Small intestine (tissue), 7 donors: ENCODE results near the gene CDC14A. TPM values are rescaled to one million over a fixed set of nuclear protein-coding genes. Genes with fewer than 3 reads are reported as not detected.

Experiments used
- DNase-seq, 2 donors: peaks; one replicate each; pipeline versions ENCODE4 v3.0.0 to v3.0.0-alpha.2; 2013
- FAIRE-seq: peaks from 2 replicates; lab custom pipeline; 2012; peaks lifted over from hg19 to GRCh38; lab: Jason Lieb, UNC
- H3K27ac ChIP-seq, 3 donors: one replicate each; pipeline ENCODE4 v1.5.1; 2013; ENCODE audit warnings: low read length in 2 of 3, mild to moderate bottlenecking in 2 of 3, control low read depth in 1 of 3, inconsistent platforms in 1 of 3, low read depth in 1 of 3, moderate library complexity in 1 of 3
- H3K27me3 ChIP-seq, 3 donors: one replicate each; pipeline ENCODE4 v1.6.1; 2013; ENCODE audit warnings: low read length in 3 of 3, inconsistent platforms in 1 of 3; ENCODE audit not compliant: control insufficient read depth in 3 of 3, insufficient read depth in 3 of 3
- H3K36me3 ChIP-seq, 3 donors: one replicate each; pipeline ENCODE4 v1.6.1; 2013; ENCODE audit warnings: low read length in 3 of 3, inconsistent platforms in 1 of 3, low read depth in 1 of 3, mild to moderate bottlenecking in 1 of 3, moderate library complexity in 1 of 3; ENCODE audit not compliant: control insufficient read depth in 3 of 3, insufficient read depth in 2 of 3
- H3K4me1 ChIP-seq, 3 donors: one replicate each; pipeline ENCODE4 v1.6.1; 2013; ENCODE audit warnings: low read length in 2 of 3, inconsistent platforms in 1 of 3, low read depth in 1 of 3, mild to moderate bottlenecking in 1 of 3, moderate library complexity in 1 of 3; ENCODE audit not compliant: control insufficient read depth in 3 of 3, insufficient read depth in 2 of 3
- H3K4me3 ChIP-seq, 3 donors: one replicate each; pipeline ENCODE4 v1.5.1; 2013; ENCODE audit warnings: low read length in 3 of 3, control low read depth in 1 of 3, inconsistent platforms in 1 of 3, low read depth in 1 of 3, mild to moderate bottlenecking in 1 of 3, moderate library complexity in 1 of 3
- H3K9me3 ChIP-seq, 2 donors: one replicate each; pipeline ENCODE4 v1.6.1; 2013; ENCODE audit warnings: low read depth in 1 of 2, low read length in 1 of 2; ENCODE audit not compliant: control insufficient read depth in 2 of 2, insufficient read depth in 1 of 2
- WGBS, 3 donors: extraction: QIAGEN DNeasy Blood & Tissue Kit; methylation state at CpG; one replicate each; pipeline ENCODE4 v1.1.7; 2013; 5-methylcytosine and 5-hydroxymethylcytosine counted together
- polyA plus RNA-seq, 4 donors: library from polyadenylated mRNA; stranded (reverse) in 3 of 4; unstranded in 1 of 4; fragments of 200-250 nt in 3 of 4; fragments of 120-200 nt in 1 of 4; gene quantifications; one replicate each; pipeline versions ENCODE4 v1.2.1 to v1.2.3, GENCODE V29; 2013
- donor health status: healthy with polysubstance abuse.
- donor health status: control.
- donor health status: control.
- donor health status: Bipolar disorder and iron deficiency.
- donor health status: healthy.

Gene CDC14A
- polyA plus RNA-seq, 4 donors: 4.2 to 18.0 (median 12.6) TPM

GRCh38 chr1:100552922-100553321 lies 200.6 kb downstream of the CDC14A start:
- Histone ChIP-seq H3K27ac (no peak overlapping the region), H3K4me1 (no peaks in the 10 kb centered on the region), H3K4me3 (no peak overlapping the region), H3K9me3 (peaks cover 0 to 7% of the 10 kb centered on the region in 2 donors), H3K27me3 (no peaks in the 10 kb centered on the region), H3K36me3 (no peaks in the 10 kb centered on the region)
- DNase-seq: no peak
- WGBS, 3 donors: 67 to 76% (median 73%) methylated on average over 2 of the region's 2 CpGs
- no peak for FAIRE-seq

GRCh38 chr1:100556181-100556580 lies 203.9 kb downstream of the CDC14A start:
- H3K9me3 ChIP-seq: peaks cover 0 to 7% of the 10 kb centered on the region in 2 donors
- H3K4me1 ChIP-seq: no peaks in the 10 kb centered on the region
- DNase-seq: no peak
- H3K4me3 ChIP-seq: no peak overlapping the region
- H3K27ac ChIP-seq: no peak overlapping the region
- no peaks in the 10 kb centered on the region for H3K36me3 ChIP-seq
- H3K27me3 ChIP-seq: no peaks in the 10 kb centered on the region
- no peak for FAIRE-seq
- 44 to 61% (median 44%) methylated on average over 1 of the region's 1 CpG for WGBS, 3 donors

- Histone ChIP-seq H3K27ac (no peak overlapping the region), H3K4me3 (no peak overlapping the region), H3K9me3 (peaks cover 0 to 7% of the 10 kb centered on the region in 2 donors), H3K4me1 (no peaks in the 10 kb centered on the region), H3K36me3 (no peaks in the 10 kb centered on the region), H3K27me3 (no peaks in the 10 kb centered on the region)
- WGBS, 3 donors: 80 to 86% (median 84%) methylated on average over 3 of the region's 3 CpGs
- DNase-seq (no peak), FAIRE-seq (no peak)
These were observed 204.8 kb downstream of the CDC14A start for GRCh38 chr1:100556925-100557605.

DNA sequence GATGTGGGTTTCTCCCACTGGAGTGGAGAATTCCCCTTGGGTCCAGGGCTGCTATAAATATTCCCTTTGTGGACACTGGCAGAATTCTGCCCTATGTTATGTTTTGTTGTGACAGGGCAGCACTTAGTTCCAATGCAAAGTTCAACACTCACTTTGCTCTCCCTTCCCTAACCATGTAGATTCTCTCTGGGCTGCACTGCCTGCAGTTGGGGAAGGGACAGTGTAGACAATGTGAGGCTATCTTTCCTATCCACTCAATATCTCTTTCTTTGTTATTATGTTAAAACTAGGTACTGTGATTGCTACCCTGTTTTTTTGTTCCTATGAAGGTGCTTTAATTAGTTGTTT lies 205.3 kb downstream of the CDC14A start:
- DNase-seq (no peak), FAIRE-seq (no peak)
- peaks cover 0 to 7% of the 10 kb centered on the region in 2 donors for H3K9me3 ChIP-seq
- H3K36me3 ChIP-seq: no peaks in the 10 kb centered on the region
- no peak overlapping the region for H3K27ac ChIP-seq
- H3K4me1 ChIP-seq: no peaks in the 10 kb centered on the region
- H3K4me3 ChIP-seq: no peak overlapping the region
- no peaks in the 10 kb centered on the region for H3K27me3 ChIP-seq

GRCh38 chr1:100565533-100565932 lies 213.2 kb downstream of the CDC14A start:
- Histone ChIP-seq H3K9me3 (no peaks in the 10 kb centered on the region), H3K27me3 (no peaks in the 10 kb centered on the region), H3K4me3 (no peak overlapping the region), H3K36me3 (no peaks in the 10 kb centered on the region), H3K27ac (no peak overlapping the region), H3K4me1 (no peaks in the 10 kb centered on the region)
- no peak for DNase-seq
- 50 to 61% (median 51%) methylated on average over 3 of the region's 3 CpGs for WGBS, 3 donors
- FAIRE-seq: no peak

DNA sequence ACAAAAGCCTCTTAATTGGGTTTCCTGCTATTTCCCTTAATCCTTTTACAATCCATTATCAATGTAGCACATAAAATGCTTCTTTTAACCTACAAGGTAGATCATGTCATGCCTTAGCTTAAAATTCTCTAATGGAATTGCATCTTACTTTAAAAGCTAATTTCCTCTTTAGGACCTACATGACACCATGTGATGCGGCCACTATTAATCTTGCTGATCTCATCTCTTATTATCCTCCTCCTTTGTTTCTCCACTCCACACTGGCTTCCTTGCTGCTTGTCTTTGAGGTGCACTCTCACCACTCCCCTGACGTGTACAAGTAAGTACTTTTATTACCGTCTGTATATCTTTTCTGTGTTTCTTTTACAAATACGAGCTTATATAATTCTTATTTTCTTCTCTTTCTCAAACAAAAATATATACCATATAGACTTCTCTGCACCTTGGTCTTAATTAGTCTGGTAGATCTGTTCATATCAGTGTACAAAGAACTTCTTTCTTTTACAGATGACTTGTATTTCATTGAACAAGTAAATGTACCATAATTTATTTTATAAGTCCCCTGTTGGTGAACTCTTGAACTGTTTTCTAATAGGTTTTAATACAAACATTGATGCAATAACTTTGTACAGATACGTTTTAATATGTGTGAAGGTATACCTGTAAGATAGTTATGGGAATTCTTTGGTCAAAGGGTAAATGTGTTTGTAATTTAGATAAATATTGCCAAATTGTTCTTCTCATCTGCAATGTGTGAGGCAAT lies 213.8 kb downstream of the CDC14A start:
- 51 to 74% (median 57%) methylated on average over 5 of the region's 5 CpGs for WGBS, 3 donors
- no peak for FAIRE-seq

GRCh38 chr1:100567062-100567461 lies 214.8 kb downstream of the CDC14A start:
- Histone ChIP-seq H3K36me3 (no peaks in the 10 kb centered on the region), H3K27ac (no peak overlapping the region), H3K27me3 (no peaks in the 10 kb centered on the region), H3K4me1 (no peaks in the 10 kb centered on the region), H3K9me3 (no peaks in the 10 kb centered on the region), H3K4me3 (no peak overlapping the region)
- 0 to 4% (median 0%) methylated on average over 1 of the region's 1 CpG for WGBS, 3 donors
- FAIRE-seq (peak; percentile 51), DNase-seq (no peak)

More for the DNA sequence above, 213.8 kb downstream of the CDC14A start:
- no peak for DNase-seq
- Histone ChIP-seq H3K9me3 (no peaks in the 10 kb centered on the region), H3K4me3 (no peak overlapping the region), H3K27me3 (no peaks in the 10 kb centered on the region), H3K27ac (no peak overlapping the region), H3K36me3 (no peaks in the 10 kb centered on the region), H3K4me1 (no peaks in the 10 kb centered on the region)
